Left lung (tissue), 10 donors: ENCODE measurements around the gene F11. TPM values are rescaled to one million over a fixed set of nuclear protein-coding genes. Genes with fewer than 3 reads are reported as not detected.

Experiments
- ATAC-seq: fragments of 200-7000 bp; cut with Tn5 transposase; one replicate; pipeline ENCODE4 v1.9.1; 2020; ENCODE audit warnings: moderate library complexity
- DNase-seq, 4 donors: peaks; one replicate each; pipeline ENCODE4 v3.0.0-alpha.2; 2013 to 2020
- H3K27ac ChIP-seq, 2 donors: fragments of 200-600 bp; sonication (generic) in 1 of 2; one replicate each; pipeline versions ENCODE4 v1.5.0 to v1.8.0; 2020 to 2021
- H3K27me3 ChIP-seq, 2 donors: fragments of 200-600 bp; sonication (generic) in 1 of 2; one replicate each; pipeline versions ENCODE4 v1.5.0 to v1.8.0; 2020 to 2021
- H3K36me3 ChIP-seq, 2 donors: fragments of 200-600 bp; sonication (generic) in 1 of 2; one replicate each; pipeline versions ENCODE4 v1.5.0 to v1.8.0; 2020 to 2021
- H3K4me1 ChIP-seq, 2 donors: fragments of 200-600 bp; one replicate each; pipeline ENCODE4 v1.8.0; 2021
- H3K4me3 ChIP-seq, 2 donors: fragments of 200-600 bp; sonication (generic) in 1 of 2; one replicate each; pipeline versions ENCODE4 v1.5.0 to v1.8.0; 2020 to 2021; ENCODE audit warnings: mild to moderate bottlenecking in 1 of 2
- H3K9me3 ChIP-seq, 2 donors: fragments of 200-600 bp; sonication (generic) in 1 of 2; one replicate each; pipeline versions ENCODE4 v1.5.0 to v1.8.0; 2020 to 2021
- intact Hi-C, 2 donors: fragments of 100-400 bp; cut with DNase I; formaldehyde crosslinking; loops; one replicate each; pipeline versions ENCODE4 v1.11.2 to v1.14.2; 2022
- polyA plus RNA-seq, 6 donors: library from polyadenylated mRNA; unstranded; fragments of 120-200 nt; gene quantifications; one replicate each; pipeline ENCODE4 v1.2.1, GENCODE V29; 2013; ENCODE audit not compliant: insufficient read length in 6 of 6
- total RNA-seq, 2 donors: library from RNA; stranded (reverse); fragmentation: NEBNext Ultra II Directional; extraction: Animal tissue kit (Norgen Biotek cat#: 25700); gene quantifications; one replicate each; pipeline ENCODE4 v1.2.1, GENCODE V29; 2021
- TF ChIP-seq, protein P1 (sequence below), 2 donors: fragments of 200-600 bp; sonication (generic) in 1 of 2; IDR thresholded peaks; one replicate each; pipeline versions ENCODE4 v1.5.0 to v1.8.0; 2021; ENCODE audit warnings: antibody characterized with exemption in 2 of 2
- donor health status: DM: no; HTN: yes; CAD: no.
- donor health status: DM: no; HTN: no; CAD: no.

The F11 gene
- total and polyA plus RNA-seq, 8 donors: 0.46 to 5.4 (median 1.2) TPM

DNA sequence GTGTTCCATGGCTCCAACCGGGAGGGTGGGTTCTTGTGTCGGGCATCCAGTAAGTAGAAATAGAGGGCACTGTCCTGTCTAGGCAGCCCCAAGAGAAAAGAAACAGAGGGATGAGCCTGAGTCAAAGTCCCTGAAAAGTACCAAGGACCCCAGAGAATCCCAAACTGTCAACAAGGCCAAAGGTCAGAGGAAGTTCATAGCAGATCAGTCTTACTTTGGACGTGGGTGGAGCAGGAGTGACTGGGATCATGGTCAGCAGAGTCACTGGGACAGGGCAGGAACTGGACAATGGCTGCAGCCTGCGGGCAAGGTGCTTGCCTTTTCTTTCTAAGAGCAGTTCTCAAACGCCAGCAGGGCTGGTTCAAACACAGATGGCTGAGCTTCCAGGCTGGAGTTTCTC lies 17.3 kb downstream of the F11 start:
- Histone ChIP-seq H3K36me3 (no peaks in the 10 kb centered on the region), H3K27me3 (no peaks in the 10 kb centered on the region), H3K4me1 (no peaks in the 10 kb centered on the region), H3K4me3 (no peak overlapping the region), H3K9me3 (no peaks in the 10 kb centered on the region), H3K27ac (no peak overlapping the region)
- DNase-seq: no peak
- ATAC-seq: no peak
- intact Hi-C loops: no loop called here
- TF ChIP-seq, protein P1, sequence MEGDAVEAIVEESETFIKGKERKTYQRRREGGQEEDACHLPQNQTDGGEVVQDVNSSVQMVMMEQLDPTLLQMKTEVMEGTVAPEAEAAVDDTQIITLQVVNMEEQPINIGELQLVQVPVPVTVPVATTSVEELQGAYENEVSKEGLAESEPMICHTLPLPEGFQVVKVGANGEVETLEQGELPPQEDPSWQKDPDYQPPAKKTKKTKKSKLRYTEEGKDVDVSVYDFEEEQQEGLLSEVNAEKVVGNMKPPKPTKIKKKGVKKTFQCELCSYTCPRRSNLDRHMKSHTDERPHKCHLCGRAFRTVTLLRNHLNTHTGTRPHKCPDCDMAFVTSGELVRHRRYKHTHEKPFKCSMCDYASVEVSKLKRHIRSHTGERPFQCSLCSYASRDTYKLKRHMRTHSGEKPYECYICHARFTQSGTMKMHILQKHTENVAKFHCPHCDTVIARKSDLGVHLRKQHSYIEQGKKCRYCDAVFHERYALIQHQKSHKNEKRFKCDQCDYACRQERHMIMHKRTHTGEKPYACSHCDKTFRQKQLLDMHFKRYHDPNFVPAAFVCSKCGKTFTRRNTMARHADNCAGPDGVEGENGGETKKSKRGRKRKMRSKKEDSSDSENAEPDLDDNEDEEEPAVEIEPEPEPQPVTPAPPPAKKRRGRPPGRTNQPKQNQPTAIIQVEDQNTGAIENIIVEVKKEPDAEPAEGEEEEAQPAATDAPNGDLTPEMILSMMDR (IDR thresholded peaks at IDR 0.05): no peak

DNA sequence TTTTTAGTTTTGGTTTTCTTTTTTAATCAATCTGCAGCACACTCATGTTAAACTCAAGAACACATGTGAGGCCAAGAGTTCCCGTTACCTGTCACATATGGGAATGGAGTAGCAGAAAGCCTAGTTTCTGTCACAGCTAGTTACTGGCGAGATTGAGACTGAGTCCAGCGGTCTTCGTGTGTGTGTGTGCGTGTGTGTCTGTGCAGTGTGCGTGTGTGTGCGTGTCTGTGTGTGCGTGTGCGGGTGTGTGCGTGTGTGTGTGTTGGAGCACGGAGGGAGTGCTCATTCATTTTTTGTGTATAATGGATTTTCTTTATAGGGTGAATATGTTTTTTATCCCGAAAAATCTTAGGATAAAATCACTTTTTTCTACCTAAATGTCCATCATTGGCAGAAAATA lies 19.2 kb downstream of the F11 start:
- TF ChIP-seq, protein P1 (IDR thresholded peaks at IDR 0.05): no peak
- Histone ChIP-seq H3K4me1 (no peaks in the 10 kb centered on the region), H3K36me3 (no peaks in the 10 kb centered on the region), H3K4me3 (no peak overlapping the region), H3K9me3 (no peaks in the 10 kb centered on the region), H3K27ac (no peak overlapping the region), H3K27me3 (no peaks in the 10 kb centered on the region)
- DNase-seq (no peak), ATAC-seq (no peak)
- intact Hi-C loops: no loop called here

DNA sequence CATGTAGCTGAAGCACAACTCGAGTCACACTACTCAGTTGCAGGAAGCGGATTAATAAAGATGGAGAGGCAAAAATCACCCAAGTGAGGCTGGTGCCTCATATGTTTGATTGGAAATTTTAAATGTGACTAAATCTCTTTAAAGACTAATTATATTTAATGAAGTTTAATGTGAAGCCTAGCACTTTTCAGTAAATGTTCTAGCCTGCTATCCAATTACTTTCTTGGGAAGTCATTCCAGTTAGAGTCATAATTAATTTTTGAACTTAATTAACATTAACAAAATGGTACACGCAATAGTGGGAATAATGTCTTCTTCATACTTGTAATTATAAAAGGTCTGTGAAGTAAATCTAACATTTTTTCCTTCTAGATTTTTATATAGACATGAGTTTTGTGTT lies 20.6 kb downstream of the F11 start:
- no peaks in the 10 kb centered on the region for H3K27me3 ChIP-seq
- DNase-seq (no peak), ATAC-seq (no peak)
- intact Hi-C loops: no loop called here
- TF ChIP-seq, protein P1 (IDR thresholded peaks at IDR 0.05): no peak
- no peaks in the 10 kb centered on the region for H3K9me3 ChIP-seq
- H3K4me1 ChIP-seq: no peaks in the 10 kb centered on the region
- H3K4me3 ChIP-seq: no peak overlapping the region
- no peaks in the 10 kb centered on the region for H3K36me3 ChIP-seq
- no peak overlapping the region for H3K27ac ChIP-seq

DNA sequence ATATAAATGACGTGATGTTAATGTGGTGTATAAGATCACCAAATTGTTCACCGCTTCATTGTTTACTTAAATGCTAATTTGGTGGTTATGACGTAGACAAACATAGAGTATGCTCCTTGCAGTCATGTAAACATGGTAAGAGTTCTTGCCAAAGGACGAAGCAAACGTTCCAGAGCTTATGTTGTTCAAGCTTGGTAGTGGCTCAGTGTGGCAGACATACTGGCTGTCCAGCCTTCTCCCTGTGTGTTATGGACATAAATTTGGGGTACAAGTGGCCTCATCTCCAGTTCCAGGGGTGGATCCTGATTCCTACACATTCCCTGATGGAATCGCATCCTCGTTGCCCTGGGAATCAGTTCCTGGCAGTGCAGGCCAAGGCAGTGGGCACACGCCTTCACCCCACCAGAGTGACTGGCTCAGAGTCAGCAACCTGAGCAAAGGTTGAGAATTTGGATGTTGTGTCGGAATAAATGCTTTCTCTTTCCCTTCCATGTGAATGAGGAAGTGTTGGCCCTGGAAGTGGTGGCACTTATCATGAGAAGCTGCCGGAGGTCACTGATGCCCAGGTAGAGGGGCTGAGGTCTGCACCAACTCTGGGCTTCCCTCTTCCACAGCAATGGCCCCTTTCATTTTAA lies 25.4 kb downstream of the F11 start:
- no peak for ATAC-seq
- no peaks in the 10 kb centered on the region for H3K9me3 ChIP-seq
- intact Hi-C loops: loop anchor here in 1 of 2 donors (10.0 kb wide), 1 partner anchor 283 kb away; no protein-coding TSS in a partner anchor

DNA sequence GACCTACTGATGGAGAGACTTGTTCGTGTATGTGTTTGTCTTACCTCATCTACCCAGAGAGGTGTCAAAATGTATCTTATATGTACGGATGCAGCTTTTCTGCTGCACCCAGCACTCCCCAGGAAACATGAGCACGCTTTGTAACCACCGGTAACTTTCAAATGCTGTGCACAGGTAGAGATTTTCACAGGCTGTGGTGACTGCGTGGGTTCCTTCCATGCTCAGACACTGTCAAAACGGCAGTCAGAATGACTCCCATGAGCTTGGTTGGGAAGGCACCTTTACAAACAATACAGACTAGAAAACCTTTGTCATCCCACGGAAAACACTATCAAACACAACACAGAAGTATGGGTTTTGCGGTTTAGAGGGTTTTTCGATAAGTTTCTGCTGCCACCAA lies 28.2 kb downstream of the F11 start:
- Histone ChIP-seq H3K4me1 (no peaks in the 10 kb centered on the region), H3K36me3 (no peaks in the 10 kb centered on the region), H3K9me3 (no peaks in the 10 kb centered on the region), H3K4me3 (no peak overlapping the region), H3K27me3 (peaks cover 14 to 22% of the 10 kb centered on the region in 2 donors), H3K27ac (no peak overlapping the region)
- TF ChIP-seq, protein P1 (IDR thresholded peaks at IDR 0.05): no peak
- intact Hi-C loops: loop anchor here in 1 of 2 donors (10.0 kb wide), 1 partner anchor 281 kb away; no protein-coding TSS in a partner anchor
- no peak for ATAC-seq
- no peak for DNase-seq

More for the DNA sequence above, 25.4 kb downstream of the F11 start:
- no peak overlapping the region for H3K4me3 ChIP-seq
- H3K27me3 ChIP-seq: no peaks in the 10 kb centered on the region
- H3K27ac ChIP-seq: no peak overlapping the region
- TF ChIP-seq, protein P1 (IDR thresholded peaks at IDR 0.05): no peak
- no peak for DNase-seq
- H3K36me3 ChIP-seq: no peaks in the 10 kb centered on the region
- no peaks in the 10 kb centered on the region for H3K4me1 ChIP-seq
